HTERT RPE-1 (cell line): ENCODE results near the gene CCDC124.

ENCODE experiments used
- in situ Hi-C: fragments of 300-500 bp; cut with MboI; formaldehyde crosslinking; loops from 4 replicates; pipeline ENCODE4 v1.14.3; 2020; ENCODE audit warnings: low sequenced_read_pairs

The CCDC124 gene

DNA sequence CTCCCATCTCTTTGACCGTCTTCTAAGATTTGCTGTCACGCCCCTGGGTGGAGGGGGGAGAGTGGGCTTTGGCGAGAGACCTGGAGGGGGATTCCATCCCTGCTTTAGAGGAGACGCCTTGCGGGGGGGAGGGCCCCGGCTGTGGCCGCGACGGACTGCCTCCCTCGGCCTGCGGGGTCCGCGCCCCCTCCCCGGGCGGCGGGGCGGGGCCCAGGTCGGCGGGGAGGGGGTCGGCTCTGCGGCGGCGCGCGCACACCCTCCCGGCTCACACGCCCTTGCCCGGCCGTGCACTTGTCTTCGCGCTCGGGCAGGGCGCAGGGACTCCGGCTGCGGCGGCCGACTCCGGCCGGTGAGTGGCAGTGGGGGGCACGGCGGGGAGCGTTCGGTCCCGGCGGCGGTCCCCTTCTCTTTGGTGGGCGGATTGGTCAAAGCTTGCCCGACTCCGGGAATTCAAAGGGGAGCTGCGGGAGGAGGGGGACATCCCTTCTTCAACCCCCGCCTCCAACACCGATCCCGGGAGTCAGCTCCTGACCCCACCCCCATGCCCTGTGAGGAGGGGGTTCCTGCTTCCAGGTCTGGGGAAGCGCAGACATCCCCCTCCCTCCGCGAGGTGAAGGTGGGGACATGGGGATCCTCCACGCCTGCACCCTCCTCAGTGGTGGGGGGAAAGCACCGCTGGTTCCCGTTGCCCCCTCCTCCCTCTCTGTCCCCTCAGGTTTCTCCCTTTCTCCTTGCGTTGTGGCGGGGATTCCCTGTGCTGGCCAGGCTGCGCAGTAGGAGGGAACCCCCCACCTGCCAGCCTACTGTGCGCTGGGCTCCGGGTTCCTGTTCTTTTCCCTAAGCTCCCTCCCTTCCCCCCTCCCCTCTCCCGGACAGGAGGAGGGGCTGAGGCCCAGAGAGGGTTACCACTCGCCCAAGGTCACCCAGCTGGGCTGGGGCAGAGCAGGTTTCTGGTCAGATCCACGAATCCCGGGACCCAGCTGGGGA lies 19.5 kb downstream of the CCDC124 start:
- in situ Hi-C loops = no loop called here

DNA sequence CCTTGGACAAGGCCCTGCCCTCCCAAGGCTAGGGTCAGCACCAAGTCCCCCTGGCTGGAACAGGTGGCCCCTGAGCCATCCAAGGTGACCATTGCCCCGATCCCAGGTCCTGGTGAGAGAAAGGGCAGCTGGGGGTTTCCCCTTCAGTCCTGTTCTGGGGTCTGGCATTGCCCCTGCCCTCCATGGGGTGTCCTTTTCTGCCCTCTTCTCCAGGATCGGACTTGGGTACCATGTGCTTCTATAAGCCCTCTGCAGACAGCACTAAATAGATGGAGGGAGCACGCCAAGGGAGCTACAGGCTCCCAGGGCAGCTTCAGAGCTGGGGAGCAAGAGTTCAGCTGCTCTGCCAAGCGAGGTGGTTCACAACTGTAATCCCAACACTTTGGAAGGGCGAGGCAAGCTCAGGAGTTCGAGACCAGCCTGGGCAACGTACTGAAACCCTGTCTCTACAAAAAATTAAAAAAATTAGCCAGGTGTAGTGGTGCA lies 20.5 kb downstream of the CCDC124 start:
- in situ Hi-C loops = no loop called here

DNA sequence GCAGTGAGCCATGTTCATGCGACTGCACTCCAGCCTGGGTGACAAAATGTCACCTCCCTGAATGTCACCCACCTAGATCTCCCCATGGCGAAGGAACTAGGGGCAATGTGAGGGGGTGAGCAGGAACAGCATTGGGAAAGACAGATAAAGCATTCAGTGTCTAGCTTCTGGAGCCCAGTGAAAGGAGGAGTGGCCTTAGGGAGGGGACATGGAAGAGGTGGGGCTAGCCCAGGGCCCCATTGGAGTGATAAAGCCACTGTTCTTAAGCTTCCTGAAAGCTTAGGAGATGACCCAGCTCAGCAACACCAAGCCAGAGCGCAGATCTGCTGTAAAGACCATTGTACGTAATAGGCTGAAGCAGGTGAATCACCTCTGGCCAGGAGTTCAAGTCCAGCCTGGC lies 21.1 kb downstream of the CCDC124 start:
- in situ Hi-C loops = no loop called here

DNA sequence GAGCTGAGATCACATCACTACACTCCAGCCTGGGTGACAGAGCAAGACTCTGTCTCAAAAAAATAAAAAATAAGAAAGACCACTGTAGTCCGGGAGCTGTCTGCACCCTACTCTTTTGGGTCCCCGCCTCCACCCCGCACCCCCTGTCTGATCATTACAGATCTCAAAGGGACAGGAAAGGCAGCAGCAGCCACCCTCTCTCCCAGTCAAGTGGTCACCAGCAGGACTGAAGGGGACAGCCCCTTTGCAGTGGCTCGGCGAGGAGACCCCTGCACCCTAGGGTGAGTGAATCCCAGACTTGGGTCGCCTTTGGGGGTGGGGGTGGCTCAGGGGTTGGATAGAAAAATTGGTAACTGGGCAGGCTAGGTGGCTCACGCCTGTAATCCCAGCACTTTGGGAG lies 21.6 kb downstream of the CCDC124 start:
- in situ Hi-C loops = no loop called here

DNA sequence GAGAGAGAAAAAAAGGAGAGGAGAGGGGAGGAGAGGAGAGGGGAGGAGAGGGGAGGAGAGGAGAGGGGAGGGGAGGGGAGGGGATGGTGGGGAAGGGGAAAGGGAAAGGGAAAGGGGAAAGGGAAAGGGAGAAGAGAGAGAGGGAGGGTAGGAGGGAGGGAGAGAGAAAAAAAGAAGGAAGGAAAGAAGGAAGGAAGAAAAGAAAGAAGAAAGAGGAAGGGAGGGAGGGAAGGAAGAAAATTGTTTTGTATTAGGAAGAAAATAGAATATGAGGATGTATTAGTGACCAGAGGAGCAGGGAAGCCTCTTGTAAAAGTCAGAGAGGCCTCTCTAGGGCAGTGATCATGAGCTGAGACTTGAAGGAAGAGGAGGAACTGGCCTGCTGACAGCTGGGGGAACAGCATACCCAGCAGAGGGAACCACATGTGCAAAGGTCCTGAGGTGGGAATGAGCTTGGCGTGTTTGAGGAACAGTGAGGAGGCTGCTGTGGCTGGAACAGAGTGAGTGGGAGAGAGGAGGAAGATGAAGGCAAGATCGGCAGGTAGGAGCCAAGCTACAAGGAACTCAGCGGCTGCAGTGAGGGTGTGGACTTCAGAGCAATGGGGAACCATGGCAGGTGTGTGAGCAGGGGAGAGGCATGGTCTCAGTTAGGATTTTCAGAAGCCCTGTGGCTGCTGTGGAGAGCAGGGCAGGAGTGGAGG lies 24.5 kb downstream of the CCDC124 start:
- in situ Hi-C loops = no loop called here

DNA sequence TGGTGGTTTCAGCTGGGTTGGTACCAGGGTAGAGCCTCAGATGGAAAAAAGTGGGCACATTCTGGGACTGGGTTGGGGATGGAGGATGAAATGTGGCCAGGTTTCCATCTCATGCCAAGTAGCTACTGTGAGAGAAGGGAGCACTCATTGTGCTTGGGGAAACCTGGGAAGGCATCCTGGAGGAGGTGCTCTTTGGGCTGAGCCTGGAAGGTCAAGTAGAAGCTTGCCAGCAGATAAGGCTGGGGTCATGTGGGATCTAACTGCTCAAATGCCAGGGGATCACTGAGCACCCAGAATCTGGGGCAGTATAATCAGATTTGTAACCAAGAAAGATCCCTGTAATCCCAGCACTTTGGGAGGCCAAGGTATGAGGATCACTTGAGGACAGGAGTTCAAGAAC lies 25.1 kb downstream of the CCDC124 start:
- in situ Hi-C loops = no loop called here

DNA sequence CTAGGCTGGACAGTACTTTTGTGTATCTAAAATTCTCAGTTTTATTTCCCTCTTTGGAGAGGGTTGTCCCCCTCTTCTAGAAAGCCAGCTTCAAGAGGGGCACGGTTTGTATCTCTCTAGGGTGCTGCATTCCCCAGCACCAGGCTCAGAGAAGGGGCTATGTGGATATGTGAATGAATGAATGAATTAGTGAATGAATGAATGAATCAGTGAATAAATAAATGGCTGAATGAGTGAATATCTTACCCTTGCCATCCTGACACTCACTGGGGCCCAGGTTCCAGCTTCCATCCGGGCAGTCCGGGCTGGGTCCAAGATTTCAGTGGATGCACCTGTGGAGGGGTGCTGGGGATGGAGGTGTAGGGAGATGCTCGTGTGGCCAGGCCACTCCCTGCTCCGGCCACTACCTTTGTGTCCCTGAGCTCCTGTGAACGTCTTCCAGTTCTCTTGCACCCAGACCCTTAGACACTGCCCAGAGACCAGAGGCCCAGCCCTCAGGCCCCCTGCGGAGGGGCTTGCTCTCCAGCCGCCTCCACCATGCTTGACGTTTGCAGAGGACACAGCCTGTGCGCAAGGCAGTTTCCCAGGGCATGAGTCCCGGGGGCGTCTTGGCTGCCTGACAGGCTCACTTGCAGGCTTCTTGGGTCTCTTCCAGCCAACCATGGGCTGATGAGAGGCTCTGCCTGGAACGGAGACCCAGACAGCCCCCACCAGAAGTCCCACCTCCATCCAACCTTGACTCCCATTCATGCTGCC lies 31.3 kb downstream of the CCDC124 start:
- in situ Hi-C loops = no loop called here

DNA sequence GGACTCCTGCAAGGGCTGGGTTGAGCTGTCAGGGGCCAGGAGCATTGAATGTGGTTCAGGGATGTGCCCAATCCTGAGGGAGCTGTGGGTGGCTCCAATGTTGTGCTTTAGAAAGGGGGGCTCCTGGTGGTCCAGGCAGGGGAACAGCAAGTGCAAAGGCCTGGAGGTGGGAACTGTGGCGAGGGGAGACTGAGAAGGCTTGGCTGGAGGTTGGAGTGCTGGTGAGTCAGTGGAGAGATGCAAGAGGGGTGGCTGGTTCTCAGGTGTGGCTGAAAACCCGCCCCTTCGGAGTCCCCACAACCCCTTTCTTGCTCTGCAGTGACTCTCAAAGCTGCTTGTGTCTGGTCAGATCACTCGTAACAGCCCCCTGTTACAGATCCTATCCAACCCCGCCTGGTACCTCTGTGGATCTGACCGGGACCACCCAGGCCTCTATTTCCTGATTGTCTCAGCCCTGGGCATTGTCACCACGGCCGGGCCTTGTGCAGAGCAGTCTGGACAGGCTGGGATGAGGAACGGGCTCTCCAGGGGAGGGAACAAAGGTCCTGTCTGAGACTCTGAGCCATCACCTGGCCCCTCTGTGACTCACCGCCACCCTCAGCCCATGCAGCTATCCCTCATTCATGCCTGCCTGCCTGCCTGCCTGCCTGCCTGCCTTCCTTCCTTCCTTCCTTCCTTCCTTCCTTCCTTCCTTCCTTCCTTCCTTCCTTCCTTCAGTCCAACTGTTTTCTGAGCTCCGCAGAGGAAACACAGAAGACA lies 32.7 kb downstream of the CCDC124 start:
- in situ Hi-C loops = no loop called here

DNA sequence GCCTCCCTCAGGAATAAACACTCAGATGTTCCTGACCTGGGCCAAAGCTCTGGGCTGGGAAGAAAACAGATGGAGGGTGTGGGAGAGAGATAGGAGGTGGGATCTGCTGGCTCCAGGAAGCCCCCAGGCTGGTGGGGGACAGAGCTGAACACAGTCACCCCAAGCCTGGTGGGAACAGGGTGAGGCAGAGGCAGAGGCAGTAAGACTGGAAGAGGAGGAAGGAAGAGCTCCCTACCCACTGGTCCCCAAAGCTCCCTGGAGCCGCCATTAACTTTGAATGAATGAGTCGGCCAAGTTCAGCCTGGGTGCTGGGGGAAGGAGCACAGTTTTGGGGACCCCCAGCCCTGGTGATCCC lies 33.3 kb downstream of the CCDC124 start:
- in situ Hi-C loops = no loop called here

DNA sequence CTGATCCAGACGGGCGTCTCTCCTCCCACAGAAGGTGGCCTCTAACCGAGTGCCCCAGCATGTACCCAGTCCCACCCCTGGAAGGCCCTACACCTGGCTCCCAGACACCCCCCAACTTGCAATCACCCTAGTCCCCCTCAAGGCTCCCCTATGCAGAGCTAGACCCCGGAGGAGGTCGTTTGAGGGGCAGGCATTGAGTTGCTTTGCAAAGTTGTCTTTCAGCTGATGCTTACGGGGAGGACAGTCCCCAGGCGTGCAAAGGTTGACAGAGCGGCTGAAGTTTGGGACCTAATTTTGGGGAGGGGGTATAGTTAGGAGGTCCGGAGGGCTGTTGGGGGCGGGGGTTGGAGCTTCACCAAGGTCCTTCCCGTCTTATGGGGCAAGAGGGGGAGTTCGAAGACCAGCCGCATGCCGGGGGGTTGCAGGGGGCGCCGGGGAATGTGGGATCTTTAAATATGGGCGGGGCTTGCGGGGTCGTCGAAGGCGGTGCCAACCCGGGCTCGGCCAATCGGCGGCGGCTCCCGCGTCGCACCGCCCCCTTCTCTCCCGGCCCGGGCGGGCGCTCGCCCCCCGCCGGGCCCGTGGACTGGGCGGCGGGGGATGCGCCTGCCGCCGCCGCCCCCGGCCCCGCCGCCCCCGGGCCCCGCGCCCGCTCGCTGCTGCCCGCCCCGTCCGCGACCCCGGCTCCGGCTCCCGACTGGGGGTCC lies 33.9 kb downstream of the CCDC124 start, which contains the start of gene KCNN1:
KCNN1 (plus strand) TSS at position 558 of the 707 bp plus-strand sequence. CDS start 6,782 bp downstream, outside the sequence.
- in situ Hi-C loops = no loop called here

DNA sequence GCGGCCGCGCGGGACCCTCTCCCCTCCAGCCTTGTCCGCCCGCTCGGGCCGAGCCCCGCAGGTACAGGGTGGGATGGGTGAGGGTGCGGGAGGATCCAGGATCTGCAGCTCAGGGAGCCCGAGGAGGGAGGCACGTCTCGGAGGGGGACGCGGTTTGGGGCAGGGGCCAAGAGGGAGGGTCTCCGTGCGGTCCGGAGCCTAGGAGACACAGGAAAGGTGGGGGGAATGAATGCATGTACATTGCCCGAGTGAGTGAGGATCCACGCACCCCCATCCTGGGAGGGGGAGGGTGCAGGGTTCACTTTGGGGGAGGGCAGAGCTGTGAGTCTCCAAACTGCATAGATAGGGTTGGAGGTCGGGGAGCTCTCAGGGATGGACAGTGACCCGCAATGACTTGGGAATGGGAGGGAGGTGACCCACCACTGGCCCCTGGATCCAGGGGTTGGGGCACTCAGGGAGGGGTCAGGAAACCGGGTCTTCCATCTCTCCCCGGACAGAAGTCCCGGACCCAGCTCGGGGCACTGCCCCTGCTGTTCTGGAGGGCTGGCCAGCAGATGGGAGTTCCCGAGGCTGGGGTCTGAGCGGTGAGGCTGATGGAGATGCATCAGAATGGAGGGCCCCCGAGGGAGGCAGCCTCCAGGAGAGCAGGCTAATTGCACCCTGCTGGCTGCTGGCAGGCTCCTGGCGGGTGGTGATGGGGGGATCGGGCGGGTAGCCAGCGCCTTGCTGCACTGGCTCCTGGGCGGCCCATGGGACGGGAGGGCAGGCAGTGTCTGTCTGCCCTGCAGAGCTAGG lies 34.6 kb downstream of the CCDC124 start:
- in situ Hi-C loops = no loop called here

DNA sequence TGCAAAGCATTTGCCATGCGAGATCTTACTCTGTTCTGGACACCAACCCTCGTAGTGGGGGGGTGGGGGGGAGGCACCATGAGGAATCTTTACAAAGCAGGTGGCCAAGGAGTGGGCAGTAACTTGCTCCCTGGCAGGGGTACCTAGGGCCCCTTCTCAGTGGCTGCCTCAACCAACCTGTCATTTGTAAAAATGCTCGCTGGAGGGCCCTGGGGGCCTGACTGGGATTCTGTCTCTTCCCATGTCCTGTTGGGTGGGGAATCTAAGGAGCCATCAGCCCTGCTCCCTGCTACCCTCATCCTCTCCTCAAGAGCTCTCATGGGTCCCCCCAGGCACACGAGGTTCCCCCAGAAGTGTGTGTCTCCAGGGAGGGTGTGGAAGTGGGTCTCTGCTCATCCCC lies 35.5 kb downstream of the CCDC124 start:
- in situ Hi-C loops = no loop called here

DNA sequence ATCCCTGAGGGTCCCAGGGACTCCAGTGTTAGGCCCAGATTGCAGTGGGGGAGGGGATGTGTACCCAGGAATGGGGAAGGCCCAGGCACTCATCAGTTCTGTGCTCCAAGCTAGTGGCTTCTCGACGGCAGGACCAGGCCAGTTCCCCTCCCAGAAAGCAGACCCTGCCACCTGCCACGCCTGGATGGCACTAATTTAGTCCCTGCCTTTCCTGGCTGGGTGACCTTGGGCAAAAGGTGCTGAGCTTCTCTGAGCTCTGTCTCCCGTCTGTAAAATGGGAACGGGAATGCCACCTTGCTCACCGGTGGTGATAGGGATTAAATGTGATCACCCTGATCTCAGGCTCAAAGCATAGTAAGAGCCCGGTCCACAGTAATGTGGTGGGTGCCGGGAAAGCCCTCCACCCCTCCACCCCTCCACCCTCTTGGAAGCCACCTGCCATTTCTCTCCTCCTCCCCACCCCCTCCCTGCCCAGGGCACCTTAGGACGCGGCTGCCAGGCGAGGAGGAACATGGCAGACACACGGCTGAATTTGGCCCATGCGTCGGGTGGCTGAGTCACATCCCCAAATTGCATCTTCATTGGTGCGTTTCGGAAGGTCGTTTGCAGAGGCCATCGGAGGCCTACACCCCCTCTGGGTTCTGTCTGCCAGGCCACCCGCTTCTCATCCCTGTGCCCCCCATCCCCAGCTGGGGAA lies 36.4 kb downstream of the CCDC124 start:
- in situ Hi-C loops = no loop called here

DNA sequence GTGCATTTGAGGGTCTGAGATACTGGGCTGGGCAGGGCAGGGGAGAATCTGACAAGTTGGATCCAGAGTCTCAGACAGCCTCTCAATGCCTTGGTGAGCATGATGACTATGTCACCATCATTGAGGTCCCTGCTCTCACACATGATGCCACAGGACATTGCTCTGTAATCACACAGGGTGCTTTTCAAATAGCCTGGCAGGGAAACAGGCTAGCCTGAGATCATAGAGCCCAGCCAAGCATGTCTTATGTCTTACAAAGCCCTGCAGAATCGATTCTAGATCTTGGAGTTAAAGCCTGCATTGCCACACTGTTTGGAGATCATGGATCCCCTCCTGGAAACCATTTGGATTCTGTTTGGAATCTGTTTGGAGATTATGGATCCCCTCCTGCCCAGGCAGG lies 39.4 kb downstream of the CCDC124 start:
- in situ Hi-C loops = no loop called here

DNA sequence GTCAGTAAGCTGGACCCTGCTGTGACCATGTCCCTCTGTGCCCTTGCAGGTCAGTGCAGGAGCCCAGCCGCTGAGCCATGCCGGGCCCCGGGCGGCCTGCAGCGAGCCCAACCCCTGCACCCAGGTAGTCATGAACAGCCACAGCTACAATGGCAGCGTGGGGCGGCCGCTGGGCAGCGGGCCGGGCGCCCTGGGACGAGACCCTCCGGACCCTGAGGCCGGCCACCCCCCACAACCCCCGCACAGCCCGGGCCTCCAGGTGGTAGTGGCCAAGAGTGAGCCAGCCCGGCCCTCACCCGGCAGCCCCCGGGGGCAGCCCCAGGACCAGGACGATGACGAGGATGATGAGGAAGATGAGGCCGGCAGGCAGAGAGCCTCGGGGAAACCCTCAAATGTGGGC lies 40.9 kb downstream of the CCDC124 start:
- in situ Hi-C loops = no loop called here

DNA sequence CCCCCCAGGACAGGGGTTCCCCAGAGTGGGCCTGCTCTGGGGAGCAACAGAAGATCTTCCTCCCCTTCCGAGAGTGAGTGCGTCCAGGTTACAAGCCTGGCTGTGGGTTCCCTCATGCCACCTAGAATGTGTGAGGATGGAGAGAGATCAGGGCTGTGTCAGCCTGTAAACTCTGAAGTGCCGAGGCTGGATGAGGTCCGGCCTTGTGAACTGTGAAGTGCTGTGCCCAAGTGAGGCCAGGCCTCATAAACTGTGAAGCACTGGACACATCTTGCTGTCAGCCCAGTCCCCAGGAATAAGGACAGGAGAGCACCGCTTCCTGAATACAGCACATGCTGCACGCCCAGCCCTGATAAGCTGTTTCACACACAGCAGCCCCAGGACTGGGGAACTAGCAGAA lies 41.7 kb downstream of the CCDC124 start:
- in situ Hi-C loops = no loop called here

DNA sequence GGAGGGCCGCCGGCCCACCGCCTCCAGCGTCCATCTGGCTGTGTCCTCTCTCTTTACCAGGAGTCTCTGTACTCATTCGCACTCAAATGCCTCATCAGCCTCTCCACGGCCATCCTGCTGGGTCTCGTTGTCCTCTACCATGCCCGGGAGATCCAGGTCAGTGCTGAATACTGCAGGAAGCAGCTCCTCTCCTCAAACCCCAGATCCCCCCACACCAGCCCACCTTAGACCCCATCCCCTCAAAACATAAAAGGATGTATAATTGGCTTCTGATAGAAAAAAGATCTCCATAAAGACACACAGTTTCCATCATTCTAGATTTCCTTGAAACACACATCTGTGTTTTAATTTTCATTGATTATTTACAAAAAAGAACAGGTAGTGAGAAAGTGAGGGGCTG lies 42.2 kb downstream of the CCDC124 start:
- in situ Hi-C loops = no loop called here

DNA sequence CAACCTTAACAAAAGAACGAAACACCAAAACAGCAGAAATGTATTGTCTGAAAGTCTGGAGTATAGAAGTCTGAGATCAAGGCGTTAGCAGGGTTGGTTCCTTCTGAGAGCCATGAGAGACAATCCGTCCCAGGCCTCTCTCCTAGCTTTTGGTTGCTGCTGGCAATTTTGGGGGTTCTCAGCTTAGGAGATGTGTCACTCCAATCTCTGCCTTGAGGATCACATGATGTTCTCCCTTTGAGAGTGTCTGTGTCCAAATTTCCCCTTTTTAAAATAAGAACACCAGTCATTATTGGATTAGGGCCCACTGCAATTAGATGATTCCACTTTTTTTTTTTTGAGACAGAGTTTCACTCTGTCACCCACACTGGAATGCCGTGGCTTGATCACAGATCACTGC lies 44.2 kb downstream of the CCDC124 start:
- in situ Hi-C loops = no loop called here
